GM12875 (cell line): ENCODE data around the gene HSFX2.
"Not testable (repeated sequence)": the region's sequence is repeated elsewhere in the genome, so short reads cannot be mapped to it uniquely, and the experiment has no call there.

ENCODE experiments used
- H3K4me3 ChIP-seq: one replicate; pipeline ENCODE4 v1.5.1; 2011; ENCODE audit warnings: low read depth, low read length, control low read depth
- CTCF ChIP-seq: IDR thresholded peaks from 2 replicates; pipeline ENCODE4 v1.5.1; 2011; ENCODE audit warnings: low read depth, mild to moderate bottlenecking, control low read depth, inconsistent platforms, low read length, moderate library complexity, borderline replicate concordance; ENCODE audit not compliant: insufficient read depth

Gene HSFX2

GRCh38 chrX:149611623-149612175 is 16.6 kb upstream of the HSFX2 start:
- TF ChIP-seq CTCF: no peak
- H3K4me3 ChIP-seq: no peak overlapping the region

GRCh38 chrX:149610511-149610910 is 15.4 kb upstream of the HSFX2 start:
- no peak for TF ChIP-seq CTCF
- H3K4me3 ChIP-seq: no peak overlapping the region

DNA sequence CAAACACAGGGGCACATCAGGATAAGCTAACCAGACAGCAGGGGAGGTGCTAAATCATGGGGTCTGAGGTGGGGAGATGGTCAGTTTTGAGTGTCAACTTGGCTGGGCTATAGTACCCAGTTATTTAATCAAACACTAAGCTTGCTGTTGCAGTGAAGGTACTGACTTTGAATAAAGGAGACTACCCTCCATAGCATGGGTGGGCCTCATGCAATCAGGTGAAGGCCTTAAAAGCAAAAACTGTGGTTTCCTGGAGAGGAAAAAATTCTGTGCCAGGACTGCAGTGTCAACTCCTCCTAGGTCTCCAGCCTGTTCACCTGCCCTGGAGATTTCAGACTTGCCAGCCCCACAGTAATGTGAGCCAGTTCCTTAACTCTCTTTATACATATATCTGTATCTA is 12.6 kb upstream of the HSFX2 start:
- no peak overlapping the region for H3K4me3 ChIP-seq
- no peak for TF ChIP-seq CTCF

GRCh38 chrX:149605248-149605885 is 10.3 kb upstream of the HSFX2 start:
- not testable (repeated sequence) for H3K4me3 ChIP-seq

- not testable (repeated sequence) for H3K4me3 ChIP-seq
Measured at GRCh38 chrX:149598603-149599002, 3.5 kb upstream of the HSFX2 start.

GRCh38 chrX:149595943-149596342 is 829 bp upstream of the HSFX2 start:
- H3K4me3 ChIP-seq: not testable (repeated sequence)

DNA sequence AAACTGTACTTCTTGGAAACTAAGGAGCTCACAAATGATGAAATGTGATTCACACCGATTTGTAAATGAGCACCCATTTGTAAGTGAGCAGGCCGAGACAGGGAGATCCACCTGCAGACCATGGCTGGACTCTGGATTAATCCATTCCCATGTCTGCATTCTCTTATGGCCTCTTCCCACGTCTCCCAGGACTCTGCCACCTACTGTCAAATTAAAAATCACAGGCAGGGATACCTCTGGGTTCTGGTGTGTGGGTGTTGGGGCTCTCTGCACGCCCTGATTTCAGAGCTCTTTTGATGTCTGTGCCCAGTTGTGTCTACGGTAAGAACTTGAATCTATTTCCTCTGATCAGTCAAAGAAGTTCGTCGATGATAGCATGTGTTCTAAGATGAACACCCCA is 4.1 kb downstream of the HSFX2 start:
- H3K4me3 ChIP-seq: not testable (repeated sequence)

- H3K4me3 ChIP-seq: not testable (repeated sequence)
Measured at GRCh38 chrX:149587359-149587758, 7.8 kb downstream of the HSFX2 start, which contains the start of gene MAGEA9B. TSS of gene MAGEA9B (minus strand) at chrX:149587459. CDS start at chrX:149583179, 4,280 bp downstream.

DNA sequence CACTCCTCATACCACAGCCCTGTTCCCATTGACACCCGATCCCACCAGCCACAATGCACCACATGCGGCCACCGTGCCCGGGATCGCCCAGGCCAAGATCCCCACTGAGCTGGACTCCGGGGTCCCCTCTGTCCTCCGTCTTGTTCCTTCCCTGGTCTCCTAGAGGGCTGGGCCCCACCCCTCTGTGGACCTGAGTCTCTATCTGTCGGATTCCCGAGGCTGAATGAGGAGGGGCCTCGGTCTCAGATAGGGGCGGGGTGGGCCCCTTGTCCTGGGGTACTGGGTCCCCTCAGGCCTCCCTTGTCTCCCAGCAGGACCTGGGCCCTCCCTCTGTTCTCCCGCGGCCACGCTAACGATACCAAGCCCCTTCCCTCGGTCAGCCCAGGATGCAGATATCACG is 9.5 kb downstream of the HSFX2 start:
- not testable (repeated sequence) for H3K4me3 ChIP-seq

- H3K4me3 ChIP-seq: not testable (repeated sequence)
Measured at GRCh38 chrX:149573456-149573855, 21.7 kb downstream of the HSFX2 start.

DNA sequence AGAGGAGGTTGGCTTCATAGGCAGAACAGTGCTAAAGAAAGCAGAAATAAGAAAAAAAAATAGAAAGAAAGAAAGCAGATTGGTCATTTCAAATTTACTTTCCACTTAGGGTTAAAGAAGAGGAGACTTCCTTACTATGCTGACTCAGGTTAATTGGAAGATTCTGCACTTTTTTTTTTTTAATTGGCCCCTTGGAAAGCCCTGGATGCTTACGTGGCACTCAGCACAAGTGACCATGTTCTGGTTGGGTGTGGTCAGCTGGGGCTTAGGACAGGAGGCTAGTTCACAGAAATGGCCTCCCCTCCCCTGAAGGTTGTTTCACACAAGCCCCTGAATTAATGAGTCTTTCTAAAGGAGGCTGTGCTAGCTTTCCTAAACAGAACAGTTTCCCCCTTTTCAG is 22.4 kb downstream of the HSFX2 start:
- no peak overlapping the region for H3K4me3 ChIP-seq
- no peak for TF ChIP-seq CTCF
